Measurements from ENCODE around the gene SCAMP4. TPM values are rescaled to one million over a fixed set of nuclear protein-coding genes. Genes with fewer than 3 reads are reported as not detected.

SCAMP4 gene
- polyA plus RNA-seq, 1 of the 3 experiments (the other 2 are of a cell fraction), result 30.0 TPM

GRCh38 chr19:1860042-1860775, 45.0 kb upstream of the SCAMP4 start:
- peak overlapping the region; percentile 81 to 90; a peak in 3 of 4 replicates for H3K4me3 ChIP-seq (ENCODE audit: low read depth in 2 of 2, low read length in 1 of 2)
- no peaks in the 10 kb centered on the region for H3K36me3 ChIP-seq (replicated peaks in 1 of 2; ENCODE audit: control insufficient read depth in 1 of 2, insufficient read depth in 2 of 2, low read length in 1 of 2)
- no peak for TF ChIP-seq NFIC (IDR thresholded peaks at IDR 0.05; ENCODE audit: borderline replicate concordance)
- TF ChIP-seq ELF1 (IDR thresholded peaks at IDR 0.05), result no peak
- TF ChIP-seq REST (IDR thresholded peaks at IDR 0.05; ENCODE audit: low read depth, low read length), result no peak
- TF ChIP-seq ZBTB33 (IDR thresholded peaks at IDR 0.05; ENCODE audit: borderline replicate concordance, low read depth), result no peak
- TF ChIP-seq SIN3A (IDR thresholded peaks at IDR 0.05; ENCODE audit: borderline replicate concordance, low read depth, low read length), result no peak
- no peak for TF ChIP-seq RXRA (IDR thresholded peaks at IDR 0.05; ENCODE audit: borderline replicate concordance, low read depth)
- no peak for TF ChIP-seq MXI1 (IDR thresholded peaks at IDR 0.05; ENCODE audit: low read depth, low read length)
- TF ChIP-seq RAD21 (IDR thresholded peaks at IDR 0.05; ENCODE audit: low read length), result no peak
- no peak for TF ChIP-seq MAX (IDR thresholded peaks at IDR 0.05; ENCODE audit: low read depth)
- CTCF ChIA-PET, result interaction anchor here (0.9 to 2.0 kb wide), 3 partner anchors 11 to 34 kb away, joined by 3 to 8 read pairs (median 3); partner anchors contain the start of gene REXO1
- peaks cover 82% of the 10 kb centered on the region for H3K79me2 ChIP-seq (ENCODE audit: insufficient read depth)
- H3K9me3 ChIP-seq, result no peaks in the 10 kb centered on the region
- H3F3A ChIP-seq (replicated peaks; ENCODE audit: insufficient read depth), result peaks cover 7% of the 10 kb centered on the region
- WGBS (ENCODE audit: low lambda C conversion rate), result 57% methylated on average over 3 of the region's 32 CpGs
- DNase-seq, result peak; percentile 76
- peak overlapping the region; percentile 87; the same call in 1 of the 2 replicates for H3K9ac ChIP-seq
- H3K9me2 ChIP-seq, result no peaks in the 10 kb centered on the region
- H3K27ac ChIP-seq (ENCODE audit: low read depth in 2 of 2, low read length in 1 of 2), result peak overlapping the region in 1 of 2 experiments; percentile 32; a peak in 1 of 4 replicates
- no peaks in the 10 kb centered on the region for H3K27me3 ChIP-seq (ENCODE audit: insufficient read depth)
- POLR2A ChIA-PET, result interaction anchor here (0.6 kb wide), 1 partner anchor 267 kb away, joined by 5 read pairs; no protein-coding TSS in a partner anchor
- H3K4me2 ChIP-seq, result peak overlapping the region; percentile 98
- H3K4me1 ChIP-seq (ENCODE audit: control insufficient read depth in 1 of 2, insufficient read depth in 2 of 2, low read depth in 1 of 2, low read length in 1 of 2), result peaks cover 36 to 62% of the 10 kb centered on the region in 2 experiments; a peak in 3 of 4 replicates
- H4K20me1 ChIP-seq (ENCODE audit: insufficient read depth), result peaks cover 71% of the 10 kb centered on the region
- H2AFZ ChIP-seq (ENCODE audit: low read depth), result no peak overlapping the region
